DMS53 treated with DMSO at 0.1 percent for 48 hours (cell line): ENCODE data around the gene MTA3.
A peak's percentile ranks its signal among the peaks of the same experiment; 100 is the strongest.

Experiments
- DNase-seq: peaks from one replicate; lab custom pipeline; 2025; ENCODE audit not compliant: unreplicated experiment; lab: John Stamatoyannopoulos, UW

The MTA3 gene

DNA sequence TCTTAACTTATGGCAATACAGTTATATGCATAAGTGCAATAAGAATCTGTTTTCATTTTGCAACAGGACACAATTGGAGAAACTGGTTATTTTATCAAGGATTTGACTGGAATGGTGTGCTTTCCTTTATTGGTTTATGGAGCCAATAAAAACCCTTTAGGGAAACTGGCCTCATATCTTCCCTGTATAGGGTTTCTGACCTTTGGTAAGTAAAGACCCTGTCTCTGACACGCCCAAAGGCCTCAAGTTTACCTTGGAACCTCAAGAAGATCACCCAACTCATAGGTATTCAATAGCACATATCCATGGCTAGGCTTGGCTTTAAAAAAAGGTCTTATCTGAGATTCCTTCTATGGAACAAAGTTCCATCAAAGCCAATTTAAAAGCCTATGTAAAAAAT lies 212.7 kb downstream of the MTA3 start:
- no peak for DNase-seq

DNA sequence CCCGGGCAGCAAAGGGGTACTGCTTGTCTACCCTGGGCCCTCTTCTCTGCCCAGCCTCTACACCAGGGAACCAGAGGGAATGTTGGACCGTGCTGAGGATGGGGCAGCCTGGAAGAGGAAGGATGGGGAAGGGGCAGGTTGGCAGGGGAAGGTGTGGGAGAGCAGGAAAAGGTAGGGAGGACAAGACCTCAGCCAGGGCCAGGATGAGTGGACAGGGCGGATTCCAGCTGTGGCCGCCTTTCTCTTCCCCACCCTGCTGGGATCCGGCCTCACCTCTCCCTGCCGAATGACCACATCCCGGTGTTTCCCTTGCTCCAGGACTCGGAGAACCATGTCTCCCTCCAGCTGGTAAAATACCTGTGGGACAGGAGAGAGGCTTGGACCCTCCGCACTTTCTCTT lies 215.1 kb downstream of the MTA3 start:
- no peak for DNase-seq

DNA sequence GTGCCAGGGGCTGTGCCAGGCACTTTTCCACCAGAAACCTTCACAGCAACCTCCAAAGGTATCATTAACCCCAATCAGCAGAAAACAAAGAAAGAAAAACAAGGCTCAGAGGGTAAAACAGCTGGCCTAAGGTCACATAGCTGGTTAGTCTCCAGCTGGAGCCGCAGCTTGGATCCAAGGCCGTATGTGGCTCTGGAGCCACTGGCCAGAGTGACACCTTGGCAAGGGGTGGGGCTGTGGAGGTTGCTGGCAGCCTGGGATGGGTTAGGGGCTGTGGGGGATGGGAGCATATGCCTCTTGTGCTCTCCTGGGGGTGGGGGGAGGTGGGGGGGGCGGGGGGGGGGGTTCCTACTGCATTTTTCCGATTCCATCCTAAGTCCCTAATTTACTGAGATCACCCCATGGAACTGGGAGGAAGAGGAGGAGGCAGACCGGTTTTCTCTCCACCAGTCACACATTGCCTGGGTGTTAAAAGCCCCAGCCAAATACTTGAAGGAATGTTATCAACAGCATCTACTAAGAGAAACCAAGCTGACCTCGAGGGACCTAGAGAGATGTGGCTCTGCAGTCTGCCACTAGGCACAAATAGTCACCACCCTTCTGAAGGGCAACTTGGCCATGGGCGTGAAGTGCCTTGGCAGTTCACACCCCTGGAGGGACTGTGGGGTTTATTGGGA lies 215.9 kb downstream of the MTA3 start:
- no peak for DNase-seq

DNA sequence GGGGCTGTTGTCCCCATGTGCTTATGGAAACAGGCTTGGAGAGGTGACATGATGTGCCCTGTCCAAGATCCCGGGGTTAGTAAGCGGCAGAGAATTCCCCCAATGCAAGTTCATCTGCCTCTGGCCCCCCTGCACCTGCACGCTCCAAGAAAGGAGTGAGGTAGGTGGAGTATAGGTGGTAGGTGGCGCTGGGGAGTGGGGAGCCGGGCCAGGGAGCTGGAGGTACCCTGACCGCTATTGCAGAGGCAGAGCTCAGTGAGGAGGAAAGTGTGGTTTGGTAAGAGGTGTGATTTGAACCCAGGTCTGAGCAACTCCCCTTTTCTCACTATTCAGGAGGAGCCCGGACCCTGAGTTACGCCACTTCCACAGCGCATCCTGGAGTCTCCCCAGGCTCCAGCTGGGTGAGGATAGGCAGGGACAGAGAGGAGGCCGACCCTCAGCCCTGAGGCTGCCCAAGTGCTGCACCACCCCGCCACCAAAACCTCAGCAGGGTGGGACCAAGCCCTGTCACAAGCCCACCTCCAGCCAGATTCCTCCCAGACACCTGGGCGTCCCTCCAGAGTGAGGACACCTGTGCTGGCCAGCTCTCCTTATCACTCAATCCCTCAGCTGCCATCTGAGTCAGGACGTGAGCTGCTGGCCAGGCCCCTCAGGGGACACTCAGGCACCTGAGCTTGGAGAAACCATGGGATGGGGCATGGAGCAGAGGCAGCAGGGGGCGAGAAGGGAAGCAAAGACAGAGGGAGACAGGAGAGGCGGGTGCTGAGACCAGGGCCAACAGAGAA lies 218.3 kb downstream of the MTA3 start:
- DNase-seq: no peak

DNA sequence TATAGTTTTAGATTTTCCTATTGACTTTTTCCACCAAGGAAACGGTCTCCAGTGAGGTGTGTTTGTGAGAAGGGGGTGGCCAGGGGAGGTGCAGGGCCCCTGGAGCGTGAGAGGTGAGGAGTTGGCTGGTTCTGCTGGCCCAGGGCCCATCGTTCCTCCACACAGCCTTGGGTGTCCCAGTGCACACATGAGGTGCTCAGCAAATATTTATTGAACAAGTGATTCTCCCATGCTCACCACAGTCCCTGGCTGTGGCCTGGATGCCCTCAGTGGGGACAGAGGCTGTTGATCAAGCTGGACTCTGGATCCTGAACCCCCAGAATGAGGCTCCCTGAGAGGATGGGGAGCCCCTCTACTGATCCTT lies 219.0 kb downstream of the MTA3 start:
- no peak for DNase-seq

DNA sequence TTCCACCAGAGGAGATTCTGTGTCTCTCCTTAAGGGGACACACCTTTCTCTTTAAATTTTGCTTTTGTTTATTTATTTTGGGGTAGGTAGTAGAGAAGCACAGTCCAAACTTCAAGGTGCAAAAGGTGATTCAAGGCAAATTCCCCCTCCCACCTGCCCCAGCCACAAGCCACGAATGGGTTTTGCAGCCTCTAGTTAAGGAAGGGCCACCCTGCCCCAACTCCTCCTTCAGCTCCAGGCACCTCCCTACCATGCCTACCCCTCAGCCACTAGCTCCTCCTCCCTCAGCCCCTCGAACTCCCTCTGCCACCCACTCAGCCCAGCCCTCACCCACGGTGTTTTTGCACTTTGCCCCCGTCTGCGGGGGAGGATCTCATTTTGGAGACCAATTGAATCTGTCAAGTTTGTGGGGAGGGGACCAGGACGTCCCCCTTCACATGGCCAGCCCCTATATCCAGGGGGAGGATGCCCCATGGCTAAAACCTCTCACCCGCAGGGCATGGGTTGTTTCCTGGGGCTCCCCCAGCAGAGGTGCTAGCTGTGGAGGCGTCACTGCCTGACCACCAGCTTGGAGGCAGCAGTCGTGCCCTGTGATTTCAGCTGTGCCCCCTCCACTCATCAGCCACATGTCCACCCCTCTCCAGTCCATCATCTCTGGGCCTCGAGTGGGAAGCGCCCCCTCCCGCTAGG lies 219.5 kb downstream of the MTA3 start:
- DNase-seq: no peak

DNA sequence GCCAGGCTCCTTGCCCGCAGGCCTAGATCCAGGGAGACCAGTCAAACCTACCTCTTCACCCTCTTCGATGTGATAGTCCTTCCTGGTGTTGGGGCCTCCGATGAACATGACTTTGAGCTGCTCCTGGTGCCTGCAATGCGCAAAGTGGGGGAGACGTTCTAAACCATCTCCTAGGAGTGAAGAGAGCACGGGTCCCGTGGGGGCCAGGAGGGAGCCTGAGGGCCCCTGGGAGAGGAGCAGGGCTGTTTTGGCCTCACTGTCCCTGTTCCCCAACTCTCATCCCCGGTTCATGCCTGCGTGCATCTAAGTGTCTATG lies 220.0 kb downstream of the MTA3 start:
- no peak for DNase-seq

DNA sequence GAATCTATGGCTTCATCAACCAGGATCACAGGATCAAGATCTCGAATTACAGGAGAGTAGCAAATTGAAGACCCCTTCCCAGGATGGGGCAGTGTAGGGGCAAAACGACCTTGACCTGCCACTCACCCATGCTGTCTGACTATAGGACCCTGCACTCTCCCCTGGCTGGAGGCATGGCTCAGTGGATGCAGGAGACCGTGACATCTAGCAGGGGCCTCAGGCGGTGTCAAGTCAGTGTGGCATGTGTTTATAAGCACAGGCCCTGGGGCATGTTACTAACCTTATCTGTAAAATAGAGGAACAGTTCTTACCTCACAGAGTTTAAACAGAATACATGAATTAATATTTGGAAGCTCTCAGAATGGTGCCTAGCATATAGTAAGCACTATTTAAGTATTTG lies 220.4 kb downstream of the MTA3 start:
- no peak for DNase-seq

DNA sequence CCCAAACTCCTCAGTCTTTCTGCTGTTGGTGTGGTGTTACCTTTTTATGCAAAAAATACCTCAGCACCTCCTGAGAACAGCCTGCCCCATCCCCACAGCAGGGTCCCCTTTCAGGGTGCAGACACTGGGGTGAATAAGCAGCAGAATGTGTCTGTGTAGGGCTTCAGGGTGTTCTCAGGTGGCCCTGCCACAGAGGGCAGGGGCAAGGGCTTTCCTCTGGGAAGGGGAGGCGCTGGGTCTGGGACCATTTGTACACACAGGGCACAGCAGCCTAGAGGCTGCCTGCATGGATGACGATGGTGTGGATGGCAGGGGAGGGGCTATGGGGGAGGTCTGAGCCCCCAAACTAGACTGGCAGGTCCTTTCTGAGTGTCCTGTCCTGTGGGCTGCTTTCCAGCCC lies 221.3 kb downstream of the MTA3 start:
- DNase-seq: no peak

DNA sequence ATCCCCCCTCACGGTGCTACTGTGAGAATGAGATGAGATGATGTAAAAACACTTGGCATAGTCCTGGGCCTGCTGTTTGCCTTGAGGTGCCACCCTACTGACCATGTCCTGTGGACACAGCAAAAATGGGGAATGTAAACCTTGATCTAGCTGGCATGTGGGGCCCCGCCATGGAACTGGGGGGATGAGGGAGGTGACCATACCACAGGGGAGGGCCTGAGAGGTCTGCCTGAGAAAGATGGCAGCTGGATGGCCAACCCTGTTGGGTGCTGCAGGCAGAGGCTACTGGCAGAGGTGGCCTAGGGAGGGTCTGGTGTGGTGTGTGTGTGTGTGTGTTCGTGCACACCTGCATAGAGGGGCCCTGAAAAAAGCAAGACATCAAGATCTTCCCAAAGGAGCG lies 223.2 kb downstream of the MTA3 start:
- no peak for DNase-seq

DNA sequence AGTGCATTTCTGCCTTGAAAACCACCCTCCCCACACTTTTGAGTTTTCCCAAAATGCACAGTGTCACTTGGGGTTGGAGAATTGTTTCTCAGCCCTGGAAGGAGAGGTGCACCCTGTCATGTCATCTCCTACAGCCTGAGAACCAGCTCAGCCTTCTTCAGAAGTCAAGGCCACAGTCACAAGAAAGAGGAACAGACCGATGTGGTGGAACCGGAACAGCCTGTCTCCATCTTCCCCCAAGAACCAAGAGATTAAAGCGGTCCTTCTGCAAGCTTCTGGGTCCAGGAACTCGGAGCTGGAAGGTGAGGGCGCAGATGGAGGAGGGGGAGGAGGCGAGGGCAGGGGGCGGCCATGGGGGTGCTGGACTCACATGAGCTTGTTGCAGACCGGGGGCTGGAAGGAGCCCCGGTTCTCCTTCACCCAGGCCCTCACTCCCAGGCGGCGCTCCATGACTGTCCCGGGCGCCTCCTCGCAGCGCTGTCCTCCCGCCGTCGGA lies 223.7 kb downstream of the MTA3 start:
- DNase-seq: no peak

DNA sequence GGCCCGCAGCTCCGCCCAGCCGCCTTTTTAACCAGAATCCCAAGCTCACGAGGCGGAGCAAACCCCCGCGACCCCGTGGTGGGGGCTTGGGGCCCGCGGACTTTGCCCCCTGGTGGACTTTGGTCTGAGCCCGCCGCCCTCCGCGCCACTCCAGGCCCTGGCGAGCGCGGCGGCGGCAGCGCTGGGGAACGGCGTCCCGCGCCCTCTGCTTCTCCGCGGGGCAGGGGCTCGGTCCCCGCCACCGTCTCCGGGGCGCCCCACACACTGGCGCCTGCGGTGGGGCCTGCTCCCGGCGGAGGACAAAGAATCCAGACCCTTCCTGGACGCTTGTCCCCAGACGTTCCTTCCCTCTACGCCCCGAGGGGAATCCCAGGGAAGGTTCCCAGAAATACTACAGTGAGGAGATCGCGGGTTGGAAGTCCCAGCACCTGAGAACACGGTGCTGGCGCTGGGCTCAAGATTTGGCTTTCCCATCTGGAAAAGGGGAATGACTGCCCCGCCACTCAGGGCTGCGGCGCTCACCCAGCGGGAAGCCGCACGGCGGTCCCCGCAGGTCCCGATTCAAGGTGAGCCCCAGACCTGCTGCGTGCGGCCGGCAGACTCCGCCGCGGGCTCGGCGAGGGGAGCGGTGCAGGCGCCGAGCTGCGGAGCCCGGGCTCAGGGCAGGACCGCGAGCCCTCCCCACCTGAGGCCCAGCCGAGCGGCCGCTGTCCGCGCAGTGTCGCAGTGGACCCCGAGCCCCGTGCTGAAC lies 224.3 kb downstream of the MTA3 start, which contains the start of gene HAAO:
TSS of gene HAAO (minus strand) at position 1 of the 751 bp plus-strand sequence. CDS start 47 bp downstream, outside the sequence.
- DNase-seq: no peak

DNA sequence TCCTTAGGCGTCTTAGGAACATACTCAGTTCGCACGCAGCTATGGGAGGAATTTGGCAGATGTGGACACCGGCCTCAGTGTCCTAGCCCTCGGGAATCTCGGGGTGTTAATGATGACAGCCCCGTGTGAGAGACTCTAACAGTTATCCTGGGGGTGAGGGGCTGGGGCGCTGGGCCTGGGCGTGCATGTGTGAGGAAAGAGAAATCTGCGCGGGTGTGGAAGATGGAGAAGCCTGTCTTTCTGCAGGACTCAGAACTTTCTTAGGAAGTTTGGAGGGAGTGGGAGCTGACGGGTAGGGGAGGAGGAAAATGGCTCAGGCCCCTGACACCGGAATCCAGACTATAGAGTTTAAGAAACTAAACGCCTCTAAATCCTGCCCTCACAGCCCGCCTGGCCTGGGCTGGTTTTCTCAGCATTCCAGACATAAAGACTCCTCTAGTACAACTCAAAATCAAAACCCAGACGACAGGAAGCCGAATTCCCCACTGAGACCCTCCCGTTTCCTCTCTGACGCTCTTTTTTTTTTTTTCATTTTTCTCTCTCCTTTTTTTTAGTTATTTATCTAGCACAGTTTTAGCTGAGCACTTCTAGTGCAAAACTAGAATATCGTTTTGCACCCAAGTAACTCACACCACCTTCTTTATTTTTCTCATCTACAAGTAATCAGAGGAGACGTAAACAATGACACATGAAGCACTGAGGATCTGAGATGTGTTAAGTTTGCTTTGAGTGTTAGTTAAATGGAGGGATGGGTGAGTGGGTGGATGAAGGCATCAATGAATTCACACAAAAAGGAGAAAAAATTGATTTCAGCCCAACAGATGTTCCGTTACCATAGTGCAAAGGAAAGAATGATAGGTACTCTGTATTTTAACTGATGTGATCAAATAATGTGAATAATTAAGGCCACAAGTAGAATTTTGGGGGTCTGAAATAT lies 225.2 kb downstream of the MTA3 start:
- DNase-seq: no peak

DNA sequence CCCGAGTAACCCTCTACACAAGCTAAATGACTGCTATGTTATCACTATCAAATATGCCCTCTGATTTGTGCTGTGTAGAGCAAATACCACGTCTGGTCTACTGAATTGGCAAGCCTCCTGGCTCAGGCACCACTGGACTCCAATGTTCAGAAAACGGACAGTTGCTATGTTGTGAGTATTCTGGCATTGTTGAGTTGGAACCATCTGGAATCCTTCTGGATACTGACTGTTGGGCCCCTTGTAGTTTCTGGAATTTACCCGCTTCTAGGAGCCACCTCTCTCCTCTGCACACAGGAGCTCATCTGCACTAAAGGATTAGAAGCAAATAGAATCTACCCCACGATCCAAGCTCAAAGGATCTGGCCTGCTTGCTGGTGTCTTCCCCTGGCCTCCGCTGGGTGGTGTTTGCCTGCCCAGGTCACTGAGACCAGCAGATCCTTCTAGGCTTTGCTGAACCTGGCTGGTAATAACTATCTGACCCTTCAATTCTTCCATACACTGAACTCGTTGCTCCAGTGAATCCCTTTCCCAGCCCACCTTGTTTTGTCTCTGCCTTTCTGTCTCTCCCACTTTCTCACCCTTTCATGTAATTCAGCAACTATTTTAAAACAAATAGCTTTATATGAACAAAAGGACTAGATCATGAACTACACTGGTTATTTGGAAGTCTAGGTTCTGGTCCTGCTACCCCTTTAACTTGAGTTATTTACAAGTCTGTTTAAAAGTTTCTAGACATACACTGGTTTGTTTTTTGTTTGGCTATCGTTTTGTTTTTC lies 226.0 kb downstream of the MTA3 start:
- DNase-seq: peak; percentile 13

DNA sequence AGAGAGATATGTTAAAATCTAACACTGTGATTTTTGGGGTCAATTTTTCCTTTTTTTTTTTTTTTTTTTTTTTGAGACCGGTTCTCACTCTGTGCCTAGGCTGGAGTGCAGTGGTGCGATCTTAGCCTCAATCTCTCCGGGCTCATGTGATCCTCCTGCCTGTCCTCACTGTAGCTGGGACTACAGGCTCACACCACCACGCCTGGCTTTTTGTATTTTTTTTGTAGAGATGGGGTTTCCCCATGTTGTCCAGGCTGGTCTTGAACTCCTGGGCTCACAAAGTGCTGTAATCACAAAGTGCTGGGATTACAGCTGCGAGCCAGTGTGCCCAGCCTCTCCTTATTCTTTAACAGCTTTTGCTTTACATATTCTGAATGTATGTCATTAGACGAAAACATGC lies 226.8 kb downstream of the MTA3 start:
- DNase-seq: no peak

DNA sequence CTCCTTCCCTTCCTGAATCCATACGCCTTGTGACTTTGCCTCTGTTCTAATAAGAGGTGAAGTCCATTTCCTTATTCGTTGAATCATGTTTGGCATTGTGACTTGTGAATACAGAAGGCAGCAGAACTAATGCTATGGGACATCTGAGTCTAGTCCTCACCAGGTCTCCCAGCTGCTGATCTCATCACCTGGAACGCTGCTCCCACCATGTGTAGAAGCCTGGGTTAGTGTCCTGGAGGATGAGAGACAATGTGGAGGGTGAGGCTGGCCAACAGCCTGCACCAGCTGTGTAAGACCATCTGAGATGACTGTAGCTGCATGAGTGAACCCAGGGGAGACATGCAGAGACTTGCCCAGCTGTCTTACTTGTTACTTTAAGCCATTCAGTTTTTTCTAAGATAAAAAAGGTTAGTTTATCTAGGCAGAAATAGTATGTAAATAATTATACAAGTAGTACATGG lies 227.4 kb downstream of the MTA3 start:
- DNase-seq: no peak

DNA sequence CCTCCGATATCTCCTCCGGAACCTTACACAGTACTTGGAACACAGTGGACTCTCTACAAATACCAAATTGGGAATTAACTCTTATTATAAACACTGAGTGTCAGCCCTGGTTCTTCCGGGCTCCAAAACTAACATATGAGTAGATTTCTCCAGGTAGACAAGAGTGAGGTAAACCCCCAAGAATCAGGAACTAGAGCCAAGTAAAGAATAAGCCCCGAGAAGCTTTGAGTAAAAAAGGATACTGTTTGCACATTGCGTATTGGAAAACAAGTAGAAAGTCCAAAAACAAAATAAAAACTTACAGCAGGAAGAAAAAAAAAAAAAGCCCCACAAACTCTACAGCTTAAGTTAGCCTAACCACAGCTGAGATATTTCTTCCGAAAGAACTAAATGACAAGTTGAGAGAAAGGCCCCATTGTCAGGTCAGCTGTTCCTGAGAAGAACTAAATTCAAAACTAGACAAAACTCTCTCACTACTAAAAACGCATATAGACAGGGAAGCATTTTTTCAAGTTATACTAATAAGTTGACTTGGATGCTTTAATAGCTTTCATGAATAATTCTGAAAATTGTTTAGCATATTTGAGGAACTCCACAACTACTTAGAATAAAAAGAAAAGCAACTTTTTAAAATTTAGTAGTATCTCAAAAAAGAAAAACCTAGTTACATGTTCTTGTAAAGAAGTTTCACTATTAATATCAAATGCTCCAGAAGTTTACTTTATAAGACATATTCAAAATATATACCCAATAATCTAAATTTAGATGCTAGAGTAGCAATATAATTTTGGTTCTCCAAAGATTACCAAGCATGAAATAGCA lies 228.2 kb downstream of the MTA3 start:
- DNase-seq: no peak

DNA sequence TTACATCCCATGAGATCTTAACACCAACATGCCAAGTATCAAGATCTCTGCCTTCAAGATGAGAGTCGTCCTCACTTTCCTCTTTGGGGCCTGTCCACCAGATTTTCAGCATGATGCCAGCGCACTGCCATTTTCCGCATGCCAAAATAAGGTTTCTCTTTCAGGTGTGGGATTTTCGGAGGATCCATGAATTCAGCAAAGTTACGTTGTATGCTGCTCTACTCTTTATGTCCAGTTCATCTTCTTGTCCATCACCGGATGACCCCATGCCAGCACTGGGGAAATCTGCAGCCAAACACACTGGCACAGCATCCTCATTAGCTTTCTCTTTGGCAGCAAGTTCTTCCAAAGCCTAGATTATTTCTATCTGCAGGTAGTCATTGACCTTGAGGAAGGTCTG lies 228.8 kb downstream of the MTA3 start:
- DNase-seq: no peak

DNA sequence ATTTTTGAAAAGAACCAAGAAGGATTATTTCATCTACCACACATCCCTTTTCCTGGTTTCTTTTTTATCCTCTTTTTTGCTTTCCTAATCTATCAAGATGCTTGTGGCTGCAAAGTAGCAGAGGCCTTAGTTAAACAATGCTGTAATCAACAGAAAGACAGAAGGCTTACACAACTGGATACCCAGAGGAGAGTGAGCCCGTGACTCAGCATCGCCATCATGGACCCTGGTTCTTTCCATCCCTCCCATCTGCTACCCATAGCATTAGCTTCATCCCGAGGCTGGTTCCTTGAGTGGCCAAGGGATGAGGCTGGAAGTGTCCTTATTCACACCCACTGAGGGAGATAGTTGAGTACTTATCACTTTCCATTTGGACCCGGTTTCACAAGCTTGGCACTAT lies 231.4 kb downstream of the MTA3 start:
- no peak for DNase-seq
